Measurements from ENCODE around the gene SMOC1. TPM values are rescaled to one million over a fixed set of nuclear protein-coding genes. Genes with fewer than 3 reads are reported as not detected.

Gene SMOC1
- total and polyA plus RNA-seq, 9 of the 15 experiments (the other 6 are each of a cell fraction or from before 2014, with no cell fraction given) = 0.04 TPM; not detected in 8

DNA sequence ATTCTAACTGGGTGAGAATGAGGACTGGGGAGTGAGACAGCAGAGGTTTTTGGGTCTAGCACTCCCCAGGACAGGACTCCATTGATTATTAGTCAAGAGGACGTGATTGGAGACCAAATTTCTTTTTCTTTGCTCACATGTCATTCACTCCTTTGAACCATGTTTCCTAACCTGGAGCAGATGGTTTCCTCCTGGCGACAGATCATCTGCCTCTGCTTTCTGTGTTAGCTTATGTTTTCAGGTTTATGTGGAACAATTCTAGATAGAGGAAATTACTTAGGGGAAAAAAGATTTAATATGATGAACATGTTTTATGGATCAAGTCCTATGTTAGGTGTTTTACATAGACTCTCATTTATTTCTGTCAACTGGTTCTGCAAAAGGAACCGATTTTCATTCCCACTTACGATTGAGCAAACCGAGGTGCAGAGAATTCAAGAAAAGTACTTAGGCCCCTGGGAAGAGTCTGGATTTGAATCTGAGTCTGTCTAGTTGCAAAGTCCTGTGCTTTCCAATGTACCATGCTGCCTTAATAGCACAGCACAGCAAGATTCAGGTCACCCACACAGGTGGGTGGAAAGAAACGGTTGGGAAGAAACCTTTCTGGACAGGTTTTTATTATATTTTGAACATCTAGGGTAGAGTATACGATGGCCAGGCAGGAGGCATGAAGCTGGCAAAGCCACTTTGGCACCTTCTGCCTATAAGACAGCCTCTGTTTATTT, 30.8 kb downstream of the SMOC1 start:
- TF ChIP-seq RCOR1 (IDR thresholded peaks at IDR 0.05; ENCODE audit: borderline replicate concordance in 1 of 2, low read depth in 2 of 2, low read length in 2 of 2) (no peak), STAT5B (CRISPR knock-in tag; IDR thresholded peaks at IDR 0.05) (no peak)
- no TSS peak for BruUV-seq (replicated peaks)

DNA sequence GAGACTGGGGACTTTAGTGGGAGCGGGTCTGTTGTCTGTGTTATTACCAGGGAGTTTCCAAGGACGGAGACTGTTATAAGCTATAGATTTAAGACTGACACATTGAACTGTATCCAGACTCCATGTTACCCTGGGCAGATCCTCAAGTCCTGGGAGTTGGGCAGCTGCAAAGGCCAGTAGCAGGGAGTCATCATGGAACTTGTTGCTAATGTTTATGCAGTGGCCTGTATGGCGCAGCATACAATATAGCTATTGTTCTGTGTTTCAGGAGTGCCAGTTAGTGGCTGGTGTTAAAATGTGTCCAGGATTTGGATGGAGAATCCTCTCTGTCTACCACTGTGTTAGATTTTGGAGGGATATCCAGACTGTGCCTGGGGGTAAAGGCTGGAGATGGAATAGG, 31.7 kb downstream of the SMOC1 start:
- H3K9ac ChIP-seq (ENCODE audit: insufficient read depth in 1 of 2, low read depth in 2 of 2, low read length in 2 of 2) = no peak overlapping the region
- no peak overlapping the region for H3K4me3 ChIP-seq
- H3K27me3 ChIP-seq (ENCODE audit: control insufficient read depth in 2 of 2, insufficient read depth in 2 of 2, low read length in 2 of 2) = no peaks in the 10 kb centered on the region
- no peaks in the 10 kb centered on the region for H3K4me1 ChIP-seq (replicated peaks in 1 of 2; ENCODE audit: control insufficient read depth in 2 of 2, insufficient read depth in 2 of 2, low read length in 2 of 2)
- FAIRE-seq (no peak), ATAC-seq (no peak), DNase-seq (ENCODE audit: extremely low read depth in 1 of 4, low spot score in 3 of 4) (no peak)
- intact Hi-C loops (cut with micrococcal nuclease) (no loop called here), in situ Hi-C loops (cut with MboI) (no loop called here)
- H3K9me3 ChIP-seq (replicated peaks; ENCODE audit: control insufficient read depth, insufficient read depth, low read depth, low read length) = no peaks in the 10 kb centered on the region
- CTCF ChIA-PET (ENCODE audit: low intra/inter-chr PET ratio) = no interaction called here
- no peak overlapping the region for H3K27ac ChIP-seq (ENCODE audit: extremely low read depth, low read depth, low read length)
- no peak overlapping the region for H3K4me2 ChIP-seq (ENCODE audit: insufficient read depth, low read length)
- no peaks in the 10 kb centered on the region for H4K20me1 ChIP-seq (replicated peaks; ENCODE audit: control insufficient read depth, insufficient read depth, low read length)
- POLR2A ChIA-PET = interaction anchor here (0.5 to 0.8 kb wide), 2 partner anchors 72 to 249 kb away, joined by 3 to 4 read pairs; no protein-coding TSS in a partner anchor
- no peaks in the 10 kb centered on the region for H3K36me3 ChIP-seq (ENCODE audit: control insufficient read depth, insufficient read depth, low read length)
- no peaks in the 10 kb centered on the region for H3K79me2 ChIP-seq (ENCODE audit: control insufficient read depth, insufficient read depth, low read length)
- H2AFZ ChIP-seq (ENCODE audit: low read depth, low read length) = no peak overlapping the region
- no peaks in the 10 kb centered on the region for H3K9me1 ChIP-seq (ENCODE audit: control insufficient read depth, insufficient read depth, low read length)
- BruUV-seq (replicated peaks) = no TSS peak
- 0% methylated on average over 3 of the region's 3 CpGs for WGBS (ENCODE audit: insufficient coverage, low coverage, missing lambda C conversion rate)
- TF ChIP-seq CHD1 (IDR thresholded peaks at IDR 0.05; ENCODE audit: low read length) = no peak
- no peak for TF ChIP-seq SNIP1 (IDR thresholded peaks at IDR 0.05; ENCODE audit: low read depth)
- TF ChIP-seq, protein P1, sequence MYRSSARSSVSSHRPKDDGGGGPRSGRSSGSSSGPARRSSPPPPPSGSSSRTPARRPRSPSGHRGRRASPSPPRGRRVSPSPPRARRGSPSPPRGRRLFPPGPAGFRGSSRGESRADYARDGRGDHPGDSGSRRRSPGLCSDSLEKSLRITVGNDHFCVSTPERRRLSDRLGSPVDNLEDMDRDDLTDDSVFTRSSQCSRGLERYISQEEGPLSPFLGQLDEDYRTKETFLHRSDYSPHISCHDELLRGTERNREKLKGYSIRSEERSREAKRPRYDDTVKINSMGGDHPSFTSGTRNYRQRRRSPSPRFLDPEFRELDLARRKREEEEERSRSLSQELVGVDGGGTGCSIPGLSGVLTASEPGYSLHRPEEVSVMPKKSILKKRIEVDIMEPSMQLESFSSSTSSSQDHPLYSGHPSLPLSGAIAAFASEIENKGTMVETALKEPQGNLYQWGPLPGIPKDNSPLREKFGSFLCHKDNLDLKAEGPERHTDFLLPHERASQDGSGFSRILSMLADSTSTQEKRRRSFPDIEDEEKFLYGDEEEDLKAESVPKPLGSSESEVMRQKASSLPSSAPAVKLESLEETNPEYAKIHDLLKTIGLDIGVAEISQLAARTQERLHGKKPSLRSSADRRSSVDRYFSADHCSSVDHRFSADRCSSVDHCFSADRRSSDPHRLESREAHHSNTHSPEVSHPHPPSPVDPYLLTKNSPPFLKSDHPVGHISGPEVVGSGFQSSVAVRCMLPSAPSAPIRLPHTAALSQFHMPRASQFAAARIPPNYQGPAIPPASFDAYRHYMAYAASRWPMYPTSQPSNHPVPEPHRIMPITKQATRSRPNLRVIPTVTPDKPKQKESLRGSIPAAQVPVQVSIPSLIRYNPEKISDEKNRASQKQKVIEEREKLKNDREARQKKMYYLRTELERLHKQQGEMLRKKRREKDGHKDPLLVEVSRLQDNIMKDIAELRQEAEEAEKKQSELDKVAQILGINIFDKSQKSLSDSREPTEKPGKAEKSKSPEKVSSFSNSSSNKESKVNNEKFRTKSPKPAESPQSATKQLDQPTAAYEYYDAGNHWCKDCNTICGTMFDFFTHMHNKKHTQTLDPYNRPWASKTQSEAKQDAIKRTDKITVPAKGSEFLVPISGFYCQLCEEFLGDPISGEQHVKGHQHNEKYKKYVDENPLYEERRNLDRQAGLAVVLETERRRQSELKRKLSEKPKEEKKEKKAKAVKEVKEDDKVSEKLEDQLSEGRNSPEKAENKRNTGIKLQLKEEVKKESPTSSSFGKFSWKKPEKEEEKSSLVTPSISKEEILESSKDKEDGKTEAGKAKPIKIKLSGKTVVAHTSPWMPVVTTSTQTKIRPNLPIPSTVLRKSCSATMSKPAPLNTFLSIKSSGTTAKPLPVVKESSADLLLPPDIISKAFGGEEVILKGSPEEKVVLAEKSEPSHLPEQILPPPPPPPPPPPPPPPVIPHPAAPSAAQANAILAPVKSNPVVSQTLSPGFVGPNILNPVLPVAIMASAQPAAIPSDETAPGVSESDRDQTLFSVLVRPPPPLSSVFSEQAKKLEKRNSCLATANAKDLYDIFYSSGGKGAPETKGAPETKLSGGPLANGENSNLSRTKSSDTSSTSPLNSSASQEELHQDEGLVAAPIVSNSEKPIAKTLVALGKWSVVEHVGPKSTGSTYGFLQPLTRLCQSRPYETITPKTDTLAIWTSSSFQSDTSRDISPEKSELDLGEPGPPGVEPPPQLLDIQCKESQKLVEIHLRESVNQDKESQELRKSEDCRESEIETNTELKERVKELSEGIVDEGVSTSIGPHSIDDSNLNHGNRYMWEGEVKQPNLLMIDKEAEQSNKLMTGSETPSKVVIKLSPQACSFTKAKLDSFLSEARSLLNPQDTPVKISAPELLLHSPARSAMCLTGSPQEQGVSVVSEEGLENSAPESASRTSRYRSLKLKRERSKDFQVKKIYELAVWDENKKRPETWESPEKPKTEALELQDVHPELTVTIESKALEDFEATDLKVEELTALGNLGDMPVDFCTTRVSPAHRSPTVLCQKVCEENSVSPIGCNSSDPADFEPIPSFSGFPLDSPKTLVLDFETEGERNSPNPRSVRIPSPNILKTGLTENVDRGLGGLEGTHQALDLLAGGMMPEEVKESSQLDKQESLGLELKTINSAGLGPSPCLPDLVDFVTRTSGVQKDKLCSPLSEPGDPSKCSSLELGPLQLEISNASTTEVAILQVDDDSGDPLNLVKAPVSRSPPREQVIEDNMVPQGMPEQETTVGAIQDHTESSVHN (IDR thresholded peaks at IDR 0.05; ENCODE audit: borderline replicate concordance in 1 of 2, low read depth in 1 of 2) = no peak

More for the DNA sequence above, 30.8 kb downstream of the SMOC1 start:
- Histone ChIP-seq H4K20me1 (replicated peaks; ENCODE audit: control insufficient read depth, insufficient read depth, low read length) (no peaks in the 10 kb centered on the region), H3K27ac (ENCODE audit: extremely low read depth, low read depth, low read length) (no peak overlapping the region), H3K4me1 (replicated peaks in 1 of 2; ENCODE audit: control insufficient read depth in 2 of 2, insufficient read depth in 2 of 2, low read length in 2 of 2) (no peaks in the 10 kb centered on the region), H3K4me3 (no peak overlapping the region), H3K27me3 (ENCODE audit: control insufficient read depth in 2 of 2, insufficient read depth in 2 of 2, low read length in 2 of 2) (no peaks in the 10 kb centered on the region), H3K36me3 (ENCODE audit: control insufficient read depth, insufficient read depth, low read length) (no peaks in the 10 kb centered on the region), H3K9me1 (ENCODE audit: control insufficient read depth, insufficient read depth, low read length) (no peaks in the 10 kb centered on the region), H2AFZ (ENCODE audit: low read depth, low read length) (no peak overlapping the region), H3K9ac (ENCODE audit: insufficient read depth in 1 of 2, low read depth in 2 of 2, low read length in 2 of 2) (no peak overlapping the region), H3K4me2 (ENCODE audit: insufficient read depth, low read length) (no peak overlapping the region), H3K9me3 (replicated peaks; ENCODE audit: control insufficient read depth, insufficient read depth, low read depth, low read length) (no peaks in the 10 kb centered on the region), H3K79me2 (ENCODE audit: control insufficient read depth, insufficient read depth, low read length) (no peaks in the 10 kb centered on the region)
- intact Hi-C loops (cut with micrococcal nuclease) (no loop called here), in situ Hi-C loops (cut with MboI) (no loop called here)
- DNase-seq (ENCODE audit: extremely low read depth in 1 of 4, low spot score in 3 of 4) (no peak), FAIRE-seq (no peak), ATAC-seq (no peak)
- ChIA-PET POLR2A (interaction anchor here (0.8 kb wide), 1 partner anchor 71 kb away, joined by 3 read pairs; no protein-coding TSS in a partner anchor), CTCF (ENCODE audit: low intra/inter-chr PET ratio) (no interaction called here)
- 0% methylated on average over 6 of the region's 7 CpGs for WGBS (ENCODE audit: insufficient coverage, low coverage, missing lambda C conversion rate)
